ENCODE measurements around the gene TEX22.

GRCh38 chr14:105415481-105416428, 17.4 kb downstream of the TEX22 start:
- TF ChIP-seq CTCF (IDR thresholded peaks at IDR 0.05; ENCODE audit: low read length) (no peak), EZH2 (IDR thresholded peaks at IDR 0.05; ENCODE audit: borderline replicate concordance, low read length) (no peak)
